Breast epithelium (tissue), 4 donors: Measurements from ENCODE around the gene CENPB. TPM values are rescaled to one million over a fixed set of nuclear protein-coding genes. Genes with fewer than 3 reads are reported as not detected.
A peak's percentile ranks its signal among the peaks of the same experiment; 100 is the strongest.

Experiments used
- DNase-seq, 2 donors: peaks; one replicate each; pipeline ENCODE4 v3.0.0-alpha.2; 2019; ENCODE audit warnings: low spot score in 2 of 2
- H3K27ac ChIP-seq, 2 donors: fragments of 200-600 bp; sonication (generic) in 1 of 2; one replicate each; pipeline ENCODE4 v1.5.1; 2016 to 2019; ENCODE audit warnings: mild to moderate bottlenecking in 1 of 2
- H3K27me3 ChIP-seq, 2 donors: fragments of 200-600 bp; sonication (generic) in 1 of 2; one replicate each; pipeline versions ENCODE4 v1.5.1 to v1.6.0; 2017 to 2019; ENCODE audit warnings: control low read depth in 1 of 2, mild to moderate bottlenecking in 1 of 2
- H3K36me3 ChIP-seq: fragments of 200-600 bp; one replicate; pipeline ENCODE4 v1.5.1; 2019
- H3K4me1 ChIP-seq, 2 donors: fragments of 200-600 bp; sonication (generic); one replicate each; pipeline ENCODE4 v1.5.1; 2016 to 2019; ENCODE audit warnings: control low read depth in 1 of 2
- H3K4me3 ChIP-seq, 3 donors: fragments of 200-600 bp; sonication (generic); 1 replicate in 2 of 3; 2 replicates in 1 of 3; pipeline ENCODE4 v1.5.1; 2016 to 2019; ENCODE audit warnings: mild to moderate bottlenecking in 3 of 3, moderate library complexity in 2 of 3
- H3K9me3 ChIP-seq, 2 donors: fragments of 200-600 bp; sonication (generic) in 1 of 2; one replicate each; pipeline ENCODE4 v1.5.1; 2016 to 2019; ENCODE audit warnings: control low read depth in 1 of 2
- CTCF ChIP-seq, 3 donors: fragments of 450-650 bp; IDR thresholded peaks; one replicate each; pipeline ENCODE4 v1.5.1; 2016 to 2017; ENCODE audit warnings: antibody characterized with exemption in 3 of 3, mild to moderate bottlenecking in 3 of 3, moderate library complexity in 3 of 3
- POLR2A ChIP-seq: fragments of 450-650 bp; IDR thresholded peaks from one replicate; pipeline ENCODE4 v1.6.1; 2016; ENCODE audit warnings: antibody characterized with exemption, mild to moderate bottlenecking, moderate library complexity
- POLR2AphosphoS5 ChIP-seq, 3 donors: sonication (generic); formaldehyde crosslinking; IDR thresholded peaks; one replicate each; pipeline ENCODE4 v1.6.1; 2017; ENCODE audit warnings: antibody characterized with exemption in 3 of 3
- intact Hi-C: fragments of 100-400 bp; cut with DNase I; formaldehyde crosslinking; loops from one replicate; pipeline ENCODE4 v1.15.1; 2023; ENCODE audit warnings: low total_unique reads
- total RNA-seq, 3 donors: library from RNA; depleted of rRNA; stranded (reverse); fragments of >200 nt; gene quantifications; one replicate each; pipeline ENCODE4 v1.1.0, GENCODE V29; 2016

The CENPB gene
- total RNA-seq, 3 donors from 2014 or later = 55.5 to 69.8 (median 68.2) TPM

- intact Hi-C loops = no loop called here
- H3K27me3 ChIP-seq = no peaks in the 10 kb centered on the region
- no peaks in the 10 kb centered on the region for H3K4me1 ChIP-seq
- no peak for TF ChIP-seq POLR2AphosphoS5 (IDR thresholded peaks at IDR 0.05)
- no peak for TF ChIP-seq POLR2A
- TF ChIP-seq CTCF (IDR thresholded peaks at IDR 0.05) = no peak
- no peak overlapping the region for H3K4me3 ChIP-seq
- no peaks in the 10 kb centered on the region for H3K9me3 ChIP-seq
- no peak for DNase-seq
- H3K27ac ChIP-seq = peak overlapping the region in 1 of 2 donors; percentile 75
- H3K36me3 ChIP-seq = no peaks in the 10 kb centered on the region
Measured at GRCh38 chr20:3759316-3759823, 27.2 kb downstream of the CENPB start.

- Histone ChIP-seq H3K27ac (peak overlapping the region in 1 of 2 donors; percentile 75), H3K36me3 (no peaks in the 10 kb centered on the region), H3K27me3 (no peaks in the 10 kb centered on the region), H3K9me3 (no peaks in the 10 kb centered on the region), H3K4me3 (no peak overlapping the region), H3K4me1 (no peaks in the 10 kb centered on the region)
- TF ChIP-seq CTCF (IDR thresholded peaks at IDR 0.05) (no peak), POLR2A (no peak), POLR2AphosphoS5 (IDR thresholded peaks at IDR 0.05) (no peak)
- no peak for DNase-seq
- intact Hi-C loops = no loop called here
Measured at GRCh38 chr20:3758566-3758965, 28.0 kb downstream of the CENPB start.

- Histone ChIP-seq H3K4me3 (no peak overlapping the region), H3K36me3 (no peaks in the 10 kb centered on the region), H3K27ac (peak overlapping the region in 1 of 2 donors; percentile 55), H3K27me3 (no peaks in the 10 kb centered on the region), H3K4me1 (no peaks in the 10 kb centered on the region), H3K9me3 (no peaks in the 10 kb centered on the region)
- intact Hi-C loops = no loop called here
- TF ChIP-seq POLR2A = no peak
- DNase-seq = no peak
Measured at GRCh38 chr20:3757268-3757667, 29.3 kb downstream of the CENPB start.

- TF ChIP-seq POLR2AphosphoS5 (IDR thresholded peaks at IDR 0.05) = no peak
- no peak for TF ChIP-seq POLR2A
- no peak for TF ChIP-seq CTCF (IDR thresholded peaks at IDR 0.05)
Measured at GRCh38 chr20:3755814-3756480, 30.6 kb downstream of the CENPB start.

GRCh38 chr20:3755269-3755668 is 31.3 kb downstream of the CENPB start:
- Histone ChIP-seq H3K9me3 (no peaks in the 10 kb centered on the region), H3K36me3 (no peaks in the 10 kb centered on the region), H3K27me3 (peaks cover 3 to 12% of the 10 kb centered on the region in 2 donors), H3K4me3 (no peak overlapping the region), H3K4me1 (no peaks in the 10 kb centered on the region), H3K27ac (no peak overlapping the region)
- intact Hi-C loops = no loop called here
- DNase-seq = no peak
- no peak for TF ChIP-seq POLR2A
- no peak for TF ChIP-seq CTCF (IDR thresholded peaks at IDR 0.05)
- no peak for TF ChIP-seq POLR2AphosphoS5 (IDR thresholded peaks at IDR 0.05)

More at GRCh38 chr20:3755814-3756480, 30.6 kb downstream of the CENPB start:
- H3K27ac ChIP-seq = no peak overlapping the region
- intact Hi-C loops = no loop called here
- H3K9me3 ChIP-seq = no peaks in the 10 kb centered on the region
- no peak overlapping the region for H3K4me3 ChIP-seq
- H3K27me3 ChIP-seq = peaks cover 0 to 5% of the 10 kb centered on the region in 2 donors
- H3K36me3 ChIP-seq = no peaks in the 10 kb centered on the region
- no peaks in the 10 kb centered on the region for H3K4me1 ChIP-seq
- DNase-seq = no peak
